Stimulated activated effector memory CD8-positive, alpha-beta T cell treated with anti-CD3 and anti-CD28 coated beads, Interleukin-12 subunit alpha, Interleukin-12 subunit beta, amount 100 ng/mL, for 72 hours (primary cell): Measurements from ENCODE around the gene PCNX2.
A peak's percentile ranks its signal among the peaks of the same experiment; 100 is the strongest.
"Not testable (repeated sequence)": the region's sequence is repeated elsewhere in the genome, so short reads cannot be mapped to it uniquely, and the experiment has no call there.

Experiments
- ATAC-seq: fragments of 150-1000 bp; cut with Tn5 transposase; 2 replicates; pipeline ENCODE4 v1.10.0; 2021
- DNase-seq, 2 donors: peaks; one replicate each; pipeline ENCODE4 v3.0.0; 2021 to 2022; ENCODE audit warnings: low spot score in 2 of 2
- H3K27ac Mint-ChIP-seq: one replicate; pipeline ENCODE4 v1.8.0; 2022; ENCODE audit warnings: mild to moderate bottlenecking, mixed read lengths
- H3K36me3 Mint-ChIP-seq: one replicate; pipeline ENCODE4 v1.8.0; 2022; ENCODE audit warnings: mild to moderate bottlenecking, mixed read lengths
- H3K4me1 Mint-ChIP-seq: one replicate; pipeline ENCODE4 v1.8.0; 2022; ENCODE audit warnings: mixed read lengths
- H3K4me3 Mint-ChIP-seq: one replicate; pipeline ENCODE4 v1.8.0; 2022; ENCODE audit warnings: mild to moderate bottlenecking, mixed read lengths
- H3K9me3 Mint-ChIP-seq: one replicate; pipeline ENCODE4 v1.8.0; 2022; ENCODE audit warnings: mixed read lengths

Gene PCNX2

DNA sequence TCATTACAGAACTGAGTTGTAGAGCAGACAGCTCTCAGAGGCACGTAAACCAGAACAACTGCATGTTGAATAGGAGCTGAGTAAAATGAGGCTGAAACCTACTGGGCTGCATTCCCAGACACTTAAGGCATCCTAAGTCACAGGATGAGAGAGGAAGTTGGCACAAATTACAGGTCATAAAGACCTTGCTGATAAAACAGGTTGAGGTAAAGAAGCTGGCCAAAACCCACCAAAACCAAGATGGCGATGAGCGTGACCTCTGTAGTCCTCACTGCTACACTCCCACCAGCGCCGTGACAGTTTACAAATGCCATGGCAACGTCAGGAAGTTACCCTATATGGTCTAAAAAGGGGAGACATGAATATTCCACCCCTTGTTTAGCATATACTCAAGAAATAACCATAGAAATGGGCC is 187.8 kb downstream of the PCNX2 start:
- peaks cover 39% of the 10 kb centered on the region for H3K36me3 Mint-ChIP-seq
- DNase-seq, H3K4me1 Mint-ChIP-seq, H3K9me3 Mint-ChIP-seq, ATAC-seq, H3K27ac Mint-ChIP-seq, H3K4me3 Mint-ChIP-seq: not testable (repeated sequence)

DNA sequence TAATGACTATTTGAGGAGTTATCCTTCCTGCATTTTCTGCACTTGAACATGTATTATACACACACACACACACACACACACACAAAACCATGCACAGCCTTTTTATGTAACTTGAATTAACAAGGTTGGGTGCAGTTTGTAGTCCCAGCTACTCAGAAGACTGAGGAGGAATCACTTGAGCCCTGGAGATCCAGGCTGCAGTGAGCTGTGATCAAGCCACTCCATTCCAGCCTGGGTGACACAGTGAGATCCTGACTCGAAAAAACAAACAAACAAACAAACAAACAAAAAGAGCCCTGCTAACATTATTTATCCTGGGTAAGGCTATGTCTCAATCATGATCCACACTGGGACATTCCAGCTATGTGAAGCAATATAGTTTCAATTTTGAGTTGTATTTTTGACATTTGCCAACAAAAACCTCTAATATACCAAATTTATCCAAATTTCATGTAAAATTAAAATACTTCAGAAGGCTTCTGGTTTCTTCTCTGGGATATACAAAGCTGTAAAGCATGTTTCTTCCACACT is 188.3 kb downstream of the PCNX2 start:
- ATAC-seq (no peak), DNase-seq (no peak)
- no peaks in the 10 kb centered on the region for H3K4me1 Mint-ChIP-seq
- no peak overlapping the region for H3K4me3 Mint-ChIP-seq
- H3K27ac Mint-ChIP-seq: no peak overlapping the region
- peaks cover 33% of the 10 kb centered on the region for H3K36me3 Mint-ChIP-seq
- H3K9me3 Mint-ChIP-seq: no peaks in the 10 kb centered on the region

DNA sequence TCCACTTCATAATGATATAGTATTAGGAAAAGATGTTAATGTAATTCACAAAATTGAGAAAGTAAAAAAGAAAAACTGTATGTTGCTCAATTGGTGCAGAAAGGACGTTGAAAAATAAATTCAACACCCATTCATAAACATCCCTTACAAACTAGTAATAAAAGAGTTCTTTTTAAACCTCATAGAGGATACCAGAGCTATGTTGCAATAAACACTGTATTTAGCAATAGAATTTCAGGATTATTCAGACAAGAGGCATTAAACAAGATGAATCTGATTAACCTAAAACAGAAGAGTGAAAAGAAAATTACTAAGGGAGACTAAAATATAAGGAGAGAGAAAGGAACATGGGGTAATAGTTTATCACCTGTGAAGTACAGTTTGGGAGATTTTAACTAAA is 190.3 kb downstream of the PCNX2 start:
- DNase-seq: no peak
- H3K9me3 Mint-ChIP-seq: no peaks in the 10 kb centered on the region
- no peak overlapping the region for H3K27ac Mint-ChIP-seq
- ATAC-seq: no peak
- no peaks in the 10 kb centered on the region for H3K4me1 Mint-ChIP-seq
- H3K36me3 Mint-ChIP-seq: peaks cover 23% of the 10 kb centered on the region
- H3K4me3 Mint-ChIP-seq: no peak overlapping the region

DNA sequence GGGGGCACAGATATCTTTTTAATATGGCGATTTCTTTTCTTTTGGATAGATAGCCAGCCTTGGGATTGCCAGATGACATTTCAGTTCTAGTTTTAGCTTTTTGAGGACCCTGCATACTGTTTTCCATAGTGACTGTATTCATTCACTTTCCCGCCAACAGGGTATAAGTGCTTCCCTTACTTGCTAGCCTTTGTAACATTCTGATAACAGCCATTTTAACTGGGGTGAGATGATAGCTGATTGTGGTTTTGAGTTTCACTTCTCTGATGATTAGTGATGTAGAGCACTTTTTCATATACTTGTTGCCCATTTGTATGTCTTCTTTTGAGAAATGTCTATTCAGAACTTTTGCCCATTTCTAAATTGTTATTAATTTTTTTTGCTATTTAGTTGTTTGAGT is 193.2 kb downstream of the PCNX2 start:
- H3K9me3 Mint-ChIP-seq: no peaks in the 10 kb centered on the region
- H3K4me1 Mint-ChIP-seq: peaks cover under 1% of the 10 kb centered on the region
- H3K4me3 Mint-ChIP-seq: no peak overlapping the region
- H3K27ac Mint-ChIP-seq: no peak overlapping the region
- ATAC-seq: no peak
- no peak for DNase-seq
- H3K36me3 Mint-ChIP-seq: peaks cover 14% of the 10 kb centered on the region

DNA sequence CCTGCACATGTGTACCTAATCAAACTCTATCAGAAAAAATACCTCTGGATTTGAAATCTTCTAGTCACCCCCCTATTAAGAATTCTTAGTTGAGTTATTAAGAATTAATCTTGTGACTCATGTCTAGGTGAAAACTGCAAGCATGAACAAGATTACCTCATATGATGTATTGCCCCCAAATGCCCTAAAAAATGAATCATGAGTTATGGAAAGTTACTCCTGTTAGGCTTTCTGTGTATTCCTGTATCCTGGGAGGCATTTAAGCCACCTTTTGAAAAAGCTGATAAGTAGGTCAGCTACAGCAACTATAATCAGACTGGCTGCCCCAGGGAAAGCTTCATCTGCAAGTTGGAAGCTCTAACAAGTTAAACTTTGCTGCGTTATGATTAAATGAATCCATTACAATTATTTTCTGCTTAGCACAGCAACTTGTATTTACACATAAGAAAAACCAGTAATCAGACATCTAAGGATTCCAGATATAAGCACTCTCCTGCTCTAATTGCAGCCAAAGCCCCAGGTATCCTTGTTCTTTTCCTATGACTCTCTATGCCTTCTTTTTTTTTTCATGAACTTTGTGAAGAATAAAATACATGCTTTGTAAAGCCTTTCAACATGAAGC is 197.5 kb downstream of the PCNX2 start:
- Mint-ChIP-seq H3K4me3 (no peak overlapping the region), H3K27ac (no peak overlapping the region), H3K4me1 (peaks cover 6% of the 10 kb centered on the region), H3K36me3 (peaks cover 15% of the 10 kb centered on the region), H3K9me3 (no peaks in the 10 kb centered on the region)
- DNase-seq (no peak), ATAC-seq (no peak)

DNA sequence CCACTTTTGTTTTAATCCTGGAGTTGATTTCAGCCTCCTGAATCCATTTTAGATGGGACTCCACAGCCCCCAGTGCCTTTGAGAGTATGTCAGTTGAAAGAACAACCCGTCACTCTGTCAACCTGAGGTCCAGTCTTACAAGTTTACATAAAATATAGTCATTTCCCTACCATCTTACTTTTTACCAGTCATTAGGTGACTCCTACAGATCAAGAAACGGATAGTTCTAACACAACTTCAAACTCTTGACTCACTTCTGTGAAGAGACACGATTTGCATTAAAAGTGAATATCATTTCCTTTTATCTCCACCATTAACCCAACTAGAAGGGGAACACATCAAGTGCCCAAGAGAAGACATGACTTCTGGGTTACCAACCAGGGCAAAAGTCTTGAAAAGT is 198.0 kb downstream of the PCNX2 start:
- ATAC-seq: peak; percentile 82

DNA sequence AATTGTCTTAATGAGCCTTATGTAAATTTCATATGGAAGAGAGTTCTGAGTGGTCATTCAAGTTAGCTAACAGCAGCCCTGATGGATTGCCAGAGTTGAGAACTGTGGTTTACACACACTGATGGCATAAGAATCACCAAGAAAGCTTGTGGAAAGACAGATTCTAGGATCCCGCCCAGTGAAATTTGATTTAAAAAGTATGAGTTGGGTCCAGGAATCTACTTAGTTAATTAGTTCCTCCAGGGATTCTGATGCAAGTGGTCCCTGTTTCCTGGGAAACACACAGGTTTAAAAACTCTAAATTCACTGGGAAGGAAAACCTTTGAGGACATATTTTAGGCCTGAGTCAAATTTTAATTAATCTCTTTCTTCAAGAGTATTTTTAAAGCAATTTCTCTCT is 200.8 kb downstream of the PCNX2 start:
- Mint-ChIP-seq H3K36me3 (peaks cover 20% of the 10 kb centered on the region), H3K4me1 (peaks cover 6% of the 10 kb centered on the region), H3K9me3 (no peaks in the 10 kb centered on the region), H3K4me3 (no peak overlapping the region), H3K27ac (no peak overlapping the region)
- ATAC-seq (no peak), DNase-seq (no peak)

More for the DNA sequence above, 198.0 kb downstream of the PCNX2 start:
- Mint-ChIP-seq H3K4me1 (peaks cover 6% of the 10 kb centered on the region), H3K9me3 (no peaks in the 10 kb centered on the region), H3K4me3 (no peak overlapping the region), H3K36me3 (peaks cover 15% of the 10 kb centered on the region), H3K27ac (peak overlapping the region; percentile 3)
- no peak for DNase-seq

DNA sequence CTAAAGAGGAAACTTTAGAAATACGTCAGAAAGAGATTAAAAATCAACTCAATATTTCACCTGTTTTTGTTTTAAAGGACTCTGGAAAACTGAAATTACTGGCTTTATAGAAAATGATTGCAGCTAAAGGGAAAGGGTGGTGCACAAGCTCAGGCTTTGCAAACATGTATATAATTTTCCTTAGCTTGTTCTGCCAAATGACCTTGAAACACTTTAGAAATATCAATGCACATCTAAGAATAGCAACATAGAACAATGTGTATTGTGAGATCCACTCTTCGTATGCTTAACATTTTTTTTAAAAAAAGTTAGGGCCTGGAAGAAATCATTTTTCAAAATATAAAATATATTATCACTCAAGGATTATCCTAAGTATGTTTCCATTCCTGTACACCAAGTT is 201.3 kb downstream of the PCNX2 start:
- DNase-seq (no peak), ATAC-seq (no peak)
- Mint-ChIP-seq H3K9me3 (no peaks in the 10 kb centered on the region), H3K4me3 (no peak overlapping the region), H3K36me3 (peaks cover 22% of the 10 kb centered on the region), H3K4me1 (peaks cover 6% of the 10 kb centered on the region), H3K27ac (no peak overlapping the region)

DNA sequence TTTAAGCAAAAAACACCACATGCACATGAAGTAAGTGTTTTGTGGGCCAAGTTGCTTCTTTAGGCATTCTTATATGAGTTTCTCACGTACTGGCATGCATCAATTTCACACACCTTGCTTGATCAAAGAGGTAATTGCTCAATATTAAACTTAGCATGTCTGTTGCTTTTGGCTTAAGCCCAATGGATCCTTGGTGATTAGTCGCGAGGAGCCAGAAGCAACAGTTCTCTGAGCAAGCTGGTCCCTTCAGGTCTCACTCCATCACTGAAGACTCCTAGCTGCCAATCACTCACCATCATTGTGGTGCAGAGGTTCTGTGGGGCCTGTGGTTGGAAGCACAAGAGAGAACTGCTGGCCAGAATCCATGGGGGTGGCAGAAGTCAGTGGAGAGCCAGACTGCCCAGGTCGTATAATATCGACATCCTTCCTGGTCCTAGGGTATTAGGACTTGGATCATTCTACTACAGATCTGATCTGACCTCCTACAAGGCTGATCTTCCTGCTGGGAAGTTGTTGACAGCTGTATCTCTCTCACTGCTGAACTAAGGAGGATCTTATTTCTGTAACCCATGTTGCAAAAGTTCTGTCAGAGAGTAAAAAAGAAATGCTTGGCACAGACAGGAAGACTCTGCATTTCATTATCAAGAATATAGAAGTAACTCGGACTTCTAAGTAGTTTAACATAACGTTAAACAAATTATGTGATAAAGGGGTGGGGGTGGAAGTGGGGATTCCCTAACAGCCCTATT is 204.6 kb downstream of the PCNX2 start:
- DNase-seq (no peak), ATAC-seq (no peak)
- Mint-ChIP-seq H3K4me1 (no peaks in the 10 kb centered on the region), H3K36me3 (peaks cover 24% of the 10 kb centered on the region), H3K9me3 (no peaks in the 10 kb centered on the region), H3K27ac (no peak overlapping the region), H3K4me3 (no peak overlapping the region)

DNA sequence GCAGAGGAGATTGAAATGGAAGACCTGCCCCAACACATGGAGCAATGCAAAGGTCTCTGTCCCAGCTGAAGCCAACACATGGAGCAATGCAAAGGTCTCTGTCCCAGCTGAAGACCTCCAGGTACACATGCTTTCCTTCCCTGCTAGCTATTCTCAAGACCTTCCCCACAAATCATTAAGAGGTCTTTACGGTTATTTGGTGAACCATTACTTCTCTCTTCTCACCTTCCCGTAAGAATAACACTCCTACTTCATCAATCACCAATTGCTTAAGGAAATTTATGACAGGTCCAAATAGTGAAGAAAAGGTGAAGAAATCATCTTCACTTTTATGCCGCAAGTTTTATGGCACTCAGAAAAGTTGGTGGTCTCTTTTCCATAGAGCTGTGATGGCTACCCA is 206.3 kb downstream of the PCNX2 start:
- DNase-seq: no peak
- Mint-ChIP-seq H3K4me3 (no peak overlapping the region), H3K9me3 (no peaks in the 10 kb centered on the region), H3K4me1 (no peaks in the 10 kb centered on the region), H3K36me3 (peaks cover 17% of the 10 kb centered on the region), H3K27ac (no peak overlapping the region)
- ATAC-seq: no peak

DNA sequence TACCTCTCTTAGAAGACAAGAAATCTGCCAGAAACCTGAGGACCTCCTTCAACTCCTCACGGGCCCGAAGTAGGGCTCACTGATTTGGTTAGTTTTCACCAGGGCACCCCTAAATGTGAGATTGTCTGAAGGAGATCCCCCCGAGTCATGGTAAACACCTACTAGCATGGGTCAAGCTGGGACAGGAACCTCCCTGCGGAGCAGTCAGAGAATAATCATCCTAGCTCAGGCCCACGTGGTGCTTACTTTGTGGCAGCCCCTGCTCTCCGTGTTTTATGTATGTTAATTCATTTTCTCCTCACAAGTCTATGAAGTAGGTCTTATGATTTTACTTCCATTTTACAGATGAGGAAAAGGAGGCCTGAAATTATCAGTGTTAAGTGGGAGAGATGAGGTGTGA is 206.9 kb downstream of the PCNX2 start:
- no peaks in the 10 kb centered on the region for H3K9me3 Mint-ChIP-seq

DNA sequence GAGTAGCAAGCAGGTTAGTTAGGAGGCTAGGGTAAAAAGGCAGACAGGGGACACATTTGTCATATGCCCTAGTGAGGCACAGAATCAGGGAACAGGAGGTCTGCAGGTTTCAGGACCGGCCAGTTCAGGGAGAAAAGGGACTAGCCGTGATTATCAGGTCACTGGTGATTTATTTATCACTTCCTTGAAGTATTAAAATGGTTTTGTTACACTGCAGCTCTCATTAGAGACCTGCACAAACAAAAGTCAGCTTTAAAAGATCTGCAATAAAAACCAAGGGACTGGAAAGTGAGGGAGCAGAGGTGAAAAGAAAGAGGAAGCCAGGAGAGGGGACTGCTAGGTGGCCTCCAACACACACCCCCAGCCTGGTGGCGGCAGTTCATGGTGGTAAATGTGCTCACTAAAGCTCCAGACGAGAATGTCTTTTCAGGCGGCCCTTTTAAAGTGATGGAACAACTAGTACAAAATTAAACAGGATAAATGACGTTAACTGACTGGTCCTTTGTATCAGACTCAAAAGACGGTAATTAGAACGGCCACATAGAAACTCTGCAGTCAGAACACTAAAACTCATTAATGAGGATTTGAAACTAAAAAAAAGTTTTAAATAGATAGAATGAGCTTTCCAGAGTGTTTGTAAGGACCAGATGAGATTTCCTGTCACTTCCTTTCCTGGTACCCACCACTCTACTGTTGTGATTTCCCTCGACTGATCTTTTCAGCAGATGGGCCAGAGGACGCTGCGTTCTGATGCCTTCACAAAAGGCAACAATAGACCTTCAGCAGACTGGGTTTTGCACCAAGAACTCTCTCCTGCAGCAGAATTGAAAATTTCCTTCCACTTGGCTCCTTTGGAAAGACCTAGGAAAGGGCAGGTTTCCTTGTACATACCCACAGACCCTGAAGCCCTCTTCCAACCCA is 208.3 kb downstream of the PCNX2 start:
- no peak overlapping the region for H3K27ac Mint-ChIP-seq
- DNase-seq (no peak), ATAC-seq (no peak)
- no peaks in the 10 kb centered on the region for H3K9me3 Mint-ChIP-seq
- peaks cover 12% of the 10 kb centered on the region for H3K36me3 Mint-ChIP-seq
- no peak overlapping the region for H3K4me3 Mint-ChIP-seq
- no peaks in the 10 kb centered on the region for H3K4me1 Mint-ChIP-seq

More for the DNA sequence above, 206.9 kb downstream of the PCNX2 start:
- ATAC-seq: no peak
- Mint-ChIP-seq H3K27ac (no peak overlapping the region), H3K4me3 (no peak overlapping the region), H3K4me1 (no peaks in the 10 kb centered on the region), H3K36me3 (peaks cover 17% of the 10 kb centered on the region)
- no peak for DNase-seq

DNA sequence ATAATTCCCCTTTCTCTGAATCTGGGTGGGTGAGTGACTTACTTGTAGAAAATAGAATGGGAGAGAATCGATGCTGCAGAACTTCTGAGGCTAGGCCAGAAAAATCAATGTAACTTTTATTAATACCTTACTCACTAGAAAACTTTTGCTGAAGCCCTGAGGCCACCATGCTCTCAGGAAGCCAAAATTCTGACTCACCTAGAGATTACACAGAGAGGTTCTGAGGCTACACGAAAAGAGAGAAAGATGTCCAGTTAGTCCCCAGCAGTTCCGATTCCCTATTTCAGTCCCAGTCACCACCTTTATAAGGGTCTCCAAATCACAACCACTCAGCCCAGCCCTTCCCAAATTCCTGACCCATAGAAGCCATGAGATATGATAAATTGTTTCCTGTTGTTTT is 210.0 kb downstream of the PCNX2 start:
- Mint-ChIP-seq H3K4me1 (no peaks in the 10 kb centered on the region), H3K36me3 (peaks cover 12% of the 10 kb centered on the region), H3K9me3 (no peaks in the 10 kb centered on the region), H3K4me3 (no peak overlapping the region), H3K27ac (no peak overlapping the region)
- ATAC-seq (no peak), DNase-seq (no peak)

DNA sequence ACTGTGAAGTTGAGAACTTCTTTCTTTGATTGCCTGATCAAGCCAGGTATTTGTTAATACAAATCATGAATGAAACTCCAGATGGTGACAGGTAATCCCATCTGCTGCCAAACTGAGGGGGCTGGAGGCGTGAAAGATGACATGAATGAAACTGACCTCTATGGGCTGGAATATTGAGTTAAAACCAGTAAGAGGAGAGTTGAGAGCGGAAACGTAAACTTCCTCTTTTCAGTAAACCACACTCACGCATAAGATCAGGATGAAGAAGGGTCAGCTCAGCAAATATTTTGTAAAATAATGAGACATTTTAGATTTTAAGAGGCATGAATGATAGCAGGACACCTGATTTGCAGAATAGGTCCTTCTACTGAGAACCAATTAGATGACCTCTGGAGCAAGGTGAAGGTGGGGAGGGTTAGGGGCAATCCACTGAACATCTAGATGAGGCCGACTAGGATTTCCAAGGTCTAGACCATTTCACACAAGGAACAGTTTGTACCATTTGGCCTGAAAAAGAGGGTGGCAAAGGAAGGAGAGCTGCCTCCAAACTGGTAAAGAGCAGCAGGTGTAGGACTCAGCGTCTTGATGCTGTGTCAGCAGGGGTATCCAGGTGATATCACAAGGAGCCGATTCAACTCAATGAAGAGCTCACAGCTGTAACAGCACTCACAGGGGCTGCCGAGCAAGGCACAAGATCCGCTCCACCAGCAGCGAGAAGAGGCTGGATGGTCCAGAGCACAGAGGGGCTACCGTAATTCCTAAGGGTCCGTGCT is 212.6 kb downstream of the PCNX2 start:
- Mint-ChIP-seq H3K36me3 (peaks cover 12% of the 10 kb centered on the region), H3K4me1 (no peaks in the 10 kb centered on the region), H3K9me3 (no peaks in the 10 kb centered on the region), H3K27ac (no peak overlapping the region), H3K4me3 (no peak overlapping the region)
- DNase-seq (no peak), ATAC-seq (no peak)

DNA sequence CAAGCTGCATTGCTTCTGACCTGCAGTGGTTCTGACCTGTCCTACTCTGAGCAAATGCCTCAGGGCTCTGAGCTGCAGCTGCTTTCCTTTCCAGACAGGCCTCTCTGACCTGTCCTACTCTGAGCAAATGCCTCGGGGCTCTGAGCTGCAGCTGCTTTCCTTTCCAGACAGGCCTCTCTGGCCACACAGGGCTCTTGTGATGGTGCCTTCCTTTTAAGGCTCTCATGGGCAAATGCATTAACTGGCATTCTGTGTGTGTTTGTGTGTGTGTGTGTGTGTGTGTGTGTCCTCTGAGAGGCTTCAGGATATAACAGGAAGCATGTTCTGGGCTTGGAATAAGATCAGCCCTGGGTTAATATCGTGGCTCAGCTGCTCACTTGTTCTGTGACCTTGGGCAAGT is 213.8 kb downstream of the PCNX2 start:
- Mint-ChIP-seq H3K27ac (no peak overlapping the region), H3K4me1 (no peaks in the 10 kb centered on the region), H3K36me3 (peaks cover 12% of the 10 kb centered on the region), H3K9me3 (no peaks in the 10 kb centered on the region), H3K4me3 (no peak overlapping the region)
- no peak for ATAC-seq
- no peak for DNase-seq
